B cell (primary cell): ENCODE data around the gene MLANA. TPM values are rescaled to one million over a fixed set of nuclear protein-coding genes. Genes with fewer than 3 reads are reported as not detected.

Experiments
- ATAC-seq: fragments of 200-7000 bp; cut with Tn5 transposase; one replicate; pipeline ENCODE4 v1.10.0; 2021; ENCODE audit warnings: low read depth, mild to moderate bottlenecking, moderate number of reproducible peaks, moderate library complexity
- CTCF ChIA-PET: fragments of 350-600 bp; sonication (Branson Sonifier 250); formaldehyde crosslinking; loops from one replicate; lab custom pipeline; 2021; ENCODE audit warnings: antibody characterized with exemption, inconsistent platforms; lab: Charles Lee
- POLR2A ChIA-PET: fragments of 350-600 bp; sonication (Branson Sonifier 250); formaldehyde crosslinking; loops from one replicate; lab custom pipeline; 2021; ENCODE audit warnings: antibody characterized with exemption; lab: Charles Lee
- DNase-seq: peaks from one replicate; pipeline ENCODE4 v3.0.0; 2013
- H2AFZ ChIP-seq: 2 replicates; pipeline ENCODE4 v1.6.1; 2012; ENCODE audit warnings: mild to moderate bottlenecking, low read depth, low read length; ENCODE audit not compliant: insufficient read depth, poor library complexity, severe bottlenecking
- H3K27ac ChIP-seq, 2 donors: 1 replicate in 1 of 2; 2 replicates in 1 of 2; pipeline ENCODE4 v1.5.1; 2012 to 2013; ENCODE audit warnings: low read length in 2 of 2, mild to moderate bottlenecking in 2 of 2, moderate library complexity in 1 of 2
- H3K27me3 ChIP-seq, 4 experiments: fragments of 200-600 bp in 1 of 4; sonication (generic) in 1 of 4; replicated peaks in 1 of 4; 1 replicate in 2 of 4; 2 replicates in 2 of 4; pipeline versions ENCODE4 v1.6.1 to v1.7.0; 2013 to 2016; ENCODE audit warnings: low read length in 3 of 4, mild to moderate bottlenecking in 2 of 4, mixed read lengths in 1 of 4, moderate library complexity in 1 of 4; ENCODE audit not compliant: insufficient read depth in 4 of 4, control insufficient read depth in 3 of 4; ENCODE audit errors: control extremely low read depth in 1 of 4
- H3K36me3 ChIP-seq, 2 experiments: replicated peaks in 1 of 2; 1 replicate in 1 of 2; 2 replicates in 1 of 2; pipeline versions ENCODE4 v1.6.1 to v1.7.1; 2013; ENCODE audit warnings: low read length in 1 of 2; ENCODE audit not compliant: insufficient read depth in 2 of 2, control insufficient read depth in 1 of 2; ENCODE audit errors: control extremely low read depth in 1 of 2, extremely low read depth in 1 of 2
- H3K4me1 ChIP-seq, 2 donors: fragments of 200-600 bp in 1 of 2; sonication (generic) in 1 of 2; 1 replicate in 1 of 2; 2 replicates in 1 of 2; pipeline versions ENCODE4 v1.5.1 to v1.6.1; 2013 to 2017; ENCODE audit warnings: low read length in 2 of 2; ENCODE audit not compliant: control insufficient read depth in 2 of 2, insufficient read depth in 2 of 2
- H3K4me2 ChIP-seq: replicated peaks from 2 replicates; pipeline ENCODE3; 2012; ENCODE audit warnings: mild to moderate bottlenecking, low read depth, low read length; ENCODE audit not compliant: poor library complexity, severe bottlenecking
- H3K4me3 ChIP-seq, 5 experiments: fragments of 200-600 bp in 1 of 5; sonication (generic) in 1 of 5; 1 replicate in 3 of 5; 2 replicates in 2 of 5; pipeline versions ENCODE4 v1.5.1 to v1.7.0; 2011 to 2016; ENCODE audit warnings: low read length in 4 of 5, mild to moderate bottlenecking in 4 of 5, low read depth in 2 of 5, control low read depth in 1 of 5, moderate library complexity in 1 of 5; ENCODE audit not compliant: insufficient read depth in 1 of 5; ENCODE audit errors: control extremely low read depth in 1 of 5, extremely low read depth in 1 of 5
- H3K79me2 ChIP-seq: fragments of 200-600 bp; sonication (generic); one replicate; pipeline ENCODE4 v1.6.0; 2016; ENCODE audit warnings: low read length; ENCODE audit not compliant: control insufficient read depth, insufficient read depth
- H3K9ac ChIP-seq: fragments of 200-600 bp; sonication (generic); 2 replicates; pipeline ENCODE4 v1.6.1; 2017; ENCODE audit warnings: mild to moderate bottlenecking, low read length, moderate library complexity
- H3K9me3 ChIP-seq, 3 donors: one replicate each; pipeline versions ENCODE4 v1.6.1 to v1.7.1; 2013; ENCODE audit warnings: low read length in 2 of 3; ENCODE audit not compliant: control insufficient read depth in 2 of 3, insufficient read depth in 1 of 3; ENCODE audit errors: control extremely low read depth in 1 of 3
- H4K20me1 ChIP-seq: 2 replicates; pipeline ENCODE4 v1.6.0; 2012; ENCODE audit warnings: mild to moderate bottlenecking, low read length; ENCODE audit not compliant: insufficient read depth, control insufficient read depth, poor library complexity, severe bottlenecking
- H3K27ac Mint-ChIP-seq: one replicate; pipeline ENCODE4 v1.8.0; 2021; ENCODE audit warnings: mixed read lengths
- H3K27me3 Mint-ChIP-seq: one replicate; pipeline ENCODE4 v1.8.0; 2021; ENCODE audit warnings: mixed read lengths
- H3K4me1 Mint-ChIP-seq: one replicate; pipeline ENCODE4 v1.8.0; 2021; ENCODE audit warnings: mixed read lengths
- H3K4me3 Mint-ChIP-seq: one replicate; pipeline ENCODE4 v1.8.0; 2021; ENCODE audit warnings: mixed read lengths
- H3K9me3 Mint-ChIP-seq: one replicate; pipeline ENCODE4 v1.8.0; 2022; ENCODE audit warnings: mixed read lengths; ENCODE audit not compliant: insufficient read depth
- EZH2 ChIP-seq: IDR thresholded peaks from 2 replicates; pipeline ENCODE4 v1.6.1; 2012; ENCODE audit warnings: borderline replicate concordance, low read depth, mild to moderate bottlenecking, moderate library complexity, low read length; ENCODE audit not compliant: insufficient read depth, poor library complexity, severe bottlenecking
- WGBS: methylation state at CpG from one replicate; pipeline ENCODE4 v1.1.5; 2013; ENCODE audit warnings: missing lambda C conversion rate; ENCODE audit not compliant: insufficient coverage; 5-methylcytosine and 5-hydroxymethylcytosine counted together
- intact Hi-C: fragments of 100-400 bp; cut with micrococcal nuclease; formaldehyde crosslinking; loops from one replicate; pipeline ENCODE4 v1.10.0; 2022
- polyA plus RNA-seq: library from polyadenylated mRNA; depleted of rRNA; stranded (reverse); fragments of >200 nt; gene quantifications from 2 replicates; pipeline ENCODE4 v1.2.3, GENCODE V29; 2012
- total RNA-seq, 2 donors: library from RNA; stranded (reverse); fragments of 120-200 nt in 1 of 2; gene quantifications; 1 replicate in 1 of 2; 2 replicates in 1 of 2; pipeline versions ENCODE4 v1.2.3 to v1.2.4, GENCODE V29; 2013 to 2022
- TF ChIP-seq, protein P1 (sequence below): fragments of 200-600 bp; IDR thresholded peaks from one replicate; pipeline ENCODE4 v1.8.0; 2022; ENCODE audit warnings: antibody characterized with exemption, mild to moderate bottlenecking

MLANA gene
- total and polyA plus RNA-seq, 2 donors (not counting 1 experiment from before 2014, with no cell fraction given), result not detected

DNA sequence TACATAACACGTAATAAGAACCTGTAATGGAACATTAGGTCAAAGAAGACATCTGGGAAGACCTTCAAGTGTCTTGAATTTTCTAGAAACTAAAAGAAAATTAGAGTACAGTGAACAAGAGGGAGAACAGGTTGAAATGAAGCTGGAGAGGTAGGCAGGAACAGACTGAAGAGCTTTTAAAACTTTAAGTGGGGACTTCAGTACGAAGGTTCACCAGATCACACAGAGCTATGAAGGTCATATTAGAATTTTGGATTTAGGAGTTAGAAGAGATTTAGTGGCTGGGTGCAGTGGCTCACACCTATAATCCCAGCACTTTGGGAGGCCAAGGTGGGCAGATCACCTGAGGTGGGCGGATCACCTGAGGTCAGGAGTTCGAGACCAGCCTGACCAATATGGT is 26.6 kb downstream of the MLANA start:
- POLR2A ChIA-PET, result no interaction called here
- DNase-seq, result no peak
- no peak overlapping the region for H3K4me3 Mint-ChIP-seq
- H3K27me3 ChIP-seq, result no peaks in the 10 kb centered on the region
- H3K36me3 ChIP-seq, result peaks cover 0 to 11% of the 10 kb centered on the region in 2 experiments
- no peak overlapping the region for H2AFZ ChIP-seq
- no peak for TF ChIP-seq EZH2
- TF ChIP-seq, protein P1, sequence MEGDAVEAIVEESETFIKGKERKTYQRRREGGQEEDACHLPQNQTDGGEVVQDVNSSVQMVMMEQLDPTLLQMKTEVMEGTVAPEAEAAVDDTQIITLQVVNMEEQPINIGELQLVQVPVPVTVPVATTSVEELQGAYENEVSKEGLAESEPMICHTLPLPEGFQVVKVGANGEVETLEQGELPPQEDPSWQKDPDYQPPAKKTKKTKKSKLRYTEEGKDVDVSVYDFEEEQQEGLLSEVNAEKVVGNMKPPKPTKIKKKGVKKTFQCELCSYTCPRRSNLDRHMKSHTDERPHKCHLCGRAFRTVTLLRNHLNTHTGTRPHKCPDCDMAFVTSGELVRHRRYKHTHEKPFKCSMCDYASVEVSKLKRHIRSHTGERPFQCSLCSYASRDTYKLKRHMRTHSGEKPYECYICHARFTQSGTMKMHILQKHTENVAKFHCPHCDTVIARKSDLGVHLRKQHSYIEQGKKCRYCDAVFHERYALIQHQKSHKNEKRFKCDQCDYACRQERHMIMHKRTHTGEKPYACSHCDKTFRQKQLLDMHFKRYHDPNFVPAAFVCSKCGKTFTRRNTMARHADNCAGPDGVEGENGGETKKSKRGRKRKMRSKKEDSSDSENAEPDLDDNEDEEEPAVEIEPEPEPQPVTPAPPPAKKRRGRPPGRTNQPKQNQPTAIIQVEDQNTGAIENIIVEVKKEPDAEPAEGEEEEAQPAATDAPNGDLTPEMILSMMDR, result no peak
- H3K79me2 ChIP-seq, result no peaks in the 10 kb centered on the region
- H4K20me1 ChIP-seq, result no peaks in the 10 kb centered on the region
- H3K27ac Mint-ChIP-seq, result no peak overlapping the region
- H3K4me1 Mint-ChIP-seq, result no peaks in the 10 kb centered on the region
- H3K27ac ChIP-seq, result no peak overlapping the region
- H3K4me1 ChIP-seq, result no peaks in the 10 kb centered on the region
- H3K9ac ChIP-seq, result no peak overlapping the region
- no peak overlapping the region for H3K4me2 ChIP-seq
- no peaks in the 10 kb centered on the region for H3K27me3 Mint-ChIP-seq
- intact Hi-C loops, result no loop called here
- CTCF ChIA-PET, result no interaction called here
- WGBS, result 100% methylated on average over 2 of the region's 4 CpGs
- H3K9me3 ChIP-seq, result no peaks in the 10 kb centered on the region
- no peak overlapping the region for H3K4me3 ChIP-seq
- no peaks in the 10 kb centered on the region for H3K9me3 Mint-ChIP-seq
- ATAC-seq, result no peak

DNA sequence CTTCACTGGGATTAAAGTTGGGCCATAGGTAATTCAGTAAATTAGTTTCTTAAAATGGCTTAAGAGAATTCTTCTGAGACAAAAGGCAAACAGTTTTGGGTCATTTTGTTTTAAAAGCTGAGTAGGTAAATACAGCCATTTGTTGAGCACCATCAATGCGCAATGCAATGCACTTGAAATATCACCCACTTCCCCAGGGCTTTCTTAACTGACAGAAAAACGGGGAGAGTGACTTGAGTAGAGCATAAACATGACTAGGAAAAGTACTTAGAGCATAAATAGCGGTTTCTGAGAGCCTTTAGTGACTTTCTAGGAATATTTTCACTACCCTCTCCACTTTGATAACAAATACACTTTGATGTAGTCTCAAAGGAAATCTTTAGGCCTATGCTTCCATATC is 27.2 kb downstream of the MLANA start:
- no peaks in the 10 kb centered on the region for H4K20me1 ChIP-seq
- no peak overlapping the region for H3K4me2 ChIP-seq
- H3K79me2 ChIP-seq, result no peaks in the 10 kb centered on the region
- no peaks in the 10 kb centered on the region for H3K9me3 ChIP-seq
- H3K27me3 Mint-ChIP-seq, result no peaks in the 10 kb centered on the region
- intact Hi-C loops, result no loop called here
- no peak overlapping the region for H3K4me3 ChIP-seq
- ChIA-PET POLR2A (no interaction called here), CTCF (no interaction called here)
- ATAC-seq (no peak), DNase-seq (no peak)
- H3K9ac ChIP-seq, result no peak overlapping the region
- H3K27me3 ChIP-seq, result no peaks in the 10 kb centered on the region
- no peak overlapping the region for H3K4me3 Mint-ChIP-seq
- no peak for TF ChIP-seq EZH2
- TF ChIP-seq, protein P1, result no peak
- peaks cover 0 to 17% of the 10 kb centered on the region in 2 experiments for H3K36me3 ChIP-seq
- no peak overlapping the region for H3K27ac Mint-ChIP-seq
- H3K4me1 ChIP-seq, result no peaks in the 10 kb centered on the region
- H3K9me3 Mint-ChIP-seq, result no peaks in the 10 kb centered on the region
- WGBS, result no CpG with 5 or more reads among the region's 3 CpGs
- no peaks in the 10 kb centered on the region for H3K4me1 Mint-ChIP-seq
- no peak overlapping the region for H2AFZ ChIP-seq
- no peak overlapping the region for H3K27ac ChIP-seq
